B cell (primary cell): ENCODE data around the gene AEBP2.

Experiments used
- EZH2 ChIP-seq: IDR thresholded peaks from 2 replicates; pipeline ENCODE4 v1.6.1; 2012; ENCODE audit warnings: borderline replicate concordance, low read depth, mild to moderate bottlenecking, moderate library complexity, low read length; ENCODE audit not compliant: insufficient read depth, poor library complexity, severe bottlenecking
- TF ChIP-seq, protein P1 (sequence below): fragments of 200-600 bp; IDR thresholded peaks from one replicate; pipeline ENCODE4 v1.8.0; 2022; ENCODE audit warnings: antibody characterized with exemption, mild to moderate bottlenecking

DNA sequence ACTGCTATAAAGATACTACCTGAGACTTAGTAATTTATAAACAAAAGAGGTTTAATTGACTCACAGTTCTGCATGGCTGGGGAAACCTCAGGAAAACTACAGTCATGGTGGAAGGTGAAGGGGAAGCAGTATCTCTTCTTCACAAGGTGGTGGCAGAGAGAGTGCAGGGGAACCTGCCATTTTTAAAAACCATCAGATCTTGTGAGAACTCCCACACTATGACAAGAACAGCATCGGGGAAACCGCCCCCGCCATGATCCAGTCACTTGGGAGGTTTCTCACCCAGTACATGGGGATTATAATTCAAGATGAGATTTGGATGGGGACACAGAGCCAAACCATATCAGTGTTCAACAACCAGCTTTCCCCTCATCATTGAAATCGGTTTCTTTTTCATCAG lies 49.9 kb downstream of the AEBP2 start:
- TF ChIP-seq, protein P1, sequence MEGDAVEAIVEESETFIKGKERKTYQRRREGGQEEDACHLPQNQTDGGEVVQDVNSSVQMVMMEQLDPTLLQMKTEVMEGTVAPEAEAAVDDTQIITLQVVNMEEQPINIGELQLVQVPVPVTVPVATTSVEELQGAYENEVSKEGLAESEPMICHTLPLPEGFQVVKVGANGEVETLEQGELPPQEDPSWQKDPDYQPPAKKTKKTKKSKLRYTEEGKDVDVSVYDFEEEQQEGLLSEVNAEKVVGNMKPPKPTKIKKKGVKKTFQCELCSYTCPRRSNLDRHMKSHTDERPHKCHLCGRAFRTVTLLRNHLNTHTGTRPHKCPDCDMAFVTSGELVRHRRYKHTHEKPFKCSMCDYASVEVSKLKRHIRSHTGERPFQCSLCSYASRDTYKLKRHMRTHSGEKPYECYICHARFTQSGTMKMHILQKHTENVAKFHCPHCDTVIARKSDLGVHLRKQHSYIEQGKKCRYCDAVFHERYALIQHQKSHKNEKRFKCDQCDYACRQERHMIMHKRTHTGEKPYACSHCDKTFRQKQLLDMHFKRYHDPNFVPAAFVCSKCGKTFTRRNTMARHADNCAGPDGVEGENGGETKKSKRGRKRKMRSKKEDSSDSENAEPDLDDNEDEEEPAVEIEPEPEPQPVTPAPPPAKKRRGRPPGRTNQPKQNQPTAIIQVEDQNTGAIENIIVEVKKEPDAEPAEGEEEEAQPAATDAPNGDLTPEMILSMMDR = no peak
- no peak for TF ChIP-seq EZH2
